GM12865 (cell line): ENCODE measurements around the gene CAT.

Experiments used
- DNase-seq: peaks from one replicate; pipeline ENCODE4 v3.0.0; 2010; ENCODE audit warnings: low read depth
- H3K4me3 ChIP-seq: 2 replicates; pipeline ENCODE4 v1.5.1; 2011; ENCODE audit warnings: mild to moderate bottlenecking, low read depth, low read length, control low read depth
- CTCF ChIP-seq: IDR thresholded peaks from 2 replicates; pipeline ENCODE4 v1.5.1; 2011; ENCODE audit warnings: low read length, control low read depth, low read depth, inconsistent platforms; ENCODE audit not compliant: insufficient read depth; ENCODE audit errors: missing control alignments

Gene CAT

GRCh38 chr11:34478845-34479663 lies 40.3 kb downstream of the CAT start:
- no peak for DNase-seq
- H3K4me3 ChIP-seq, result no peak overlapping the region
- no peak for TF ChIP-seq CTCF

DNA sequence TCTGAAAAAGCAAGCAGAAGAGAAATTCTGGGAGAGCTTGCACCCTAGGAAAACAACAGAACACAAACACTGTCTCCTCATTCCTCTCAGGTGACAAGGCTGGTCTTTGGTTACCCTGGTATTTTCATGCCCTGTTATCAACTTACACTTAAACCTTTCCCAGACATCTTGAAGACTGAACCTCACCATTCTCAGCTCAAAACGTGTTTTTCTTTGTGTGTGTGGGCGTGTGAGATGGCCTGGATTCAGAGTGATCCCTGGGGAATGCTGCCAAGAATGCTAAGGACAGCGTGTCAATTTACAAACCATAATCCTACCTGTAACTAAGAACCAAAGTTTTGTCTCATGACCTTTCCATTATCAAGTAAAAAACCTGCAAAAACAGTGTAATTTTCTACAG lies 41.6 kb downstream of the CAT start:
- TF ChIP-seq CTCF, result no peak
- no peak for DNase-seq

DNA sequence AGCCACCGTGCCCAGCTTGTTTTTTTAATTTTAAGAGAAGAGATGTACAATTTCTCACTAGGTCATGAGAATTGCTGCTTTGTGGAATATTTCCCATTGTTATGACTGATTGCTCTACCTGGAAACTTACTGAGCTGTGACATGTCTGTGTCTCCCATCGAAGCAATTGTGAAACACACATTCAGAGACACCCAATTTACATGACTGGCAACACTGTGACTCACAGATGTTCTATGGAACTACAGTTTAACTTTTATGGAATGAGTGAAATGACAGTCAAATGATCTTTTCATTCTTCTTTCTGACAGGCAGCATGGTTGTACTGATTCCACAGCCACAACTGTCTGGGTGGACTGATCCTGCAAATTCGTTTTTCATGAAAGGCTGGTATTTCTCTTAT lies 42.6 kb downstream of the CAT start:
- H3K4me3 ChIP-seq, result no peak overlapping the region
- no peak for TF ChIP-seq CTCF
- no peak for DNase-seq

More for the DNA sequence above, 41.6 kb downstream of the CAT start:
- H3K4me3 ChIP-seq, result no peak overlapping the region

- no peak for TF ChIP-seq CTCF
- no peak overlapping the region for H3K4me3 ChIP-seq
- DNase-seq, result no peak
Observed at GRCh38 chr11:34483106-34483874, 44.6 kb downstream of the CAT start.

DNA sequence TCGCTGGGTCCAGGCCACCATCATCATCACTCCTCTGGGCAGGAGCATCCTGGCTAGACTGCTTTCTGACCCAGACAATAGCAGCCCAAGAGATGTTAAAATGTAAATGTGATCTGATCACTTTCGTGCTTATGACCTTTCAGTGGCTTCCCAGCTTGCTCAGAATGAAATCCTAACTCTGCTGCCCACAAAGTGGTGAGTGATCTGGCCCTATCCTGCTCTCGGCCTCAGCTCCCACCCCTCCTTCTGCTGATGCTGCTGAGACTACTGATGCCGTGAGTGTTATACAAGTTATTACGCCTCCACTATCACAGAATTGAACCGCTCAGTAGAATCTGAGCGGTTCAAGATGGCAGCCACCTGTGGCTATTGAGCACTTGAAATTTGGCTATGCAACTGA lies 48.7 kb downstream of the CAT start:
- peak; percentile 57 for DNase-seq
- TF ChIP-seq CTCF, result no peak
- H3K4me3 ChIP-seq, result no peak overlapping the region

DNA sequence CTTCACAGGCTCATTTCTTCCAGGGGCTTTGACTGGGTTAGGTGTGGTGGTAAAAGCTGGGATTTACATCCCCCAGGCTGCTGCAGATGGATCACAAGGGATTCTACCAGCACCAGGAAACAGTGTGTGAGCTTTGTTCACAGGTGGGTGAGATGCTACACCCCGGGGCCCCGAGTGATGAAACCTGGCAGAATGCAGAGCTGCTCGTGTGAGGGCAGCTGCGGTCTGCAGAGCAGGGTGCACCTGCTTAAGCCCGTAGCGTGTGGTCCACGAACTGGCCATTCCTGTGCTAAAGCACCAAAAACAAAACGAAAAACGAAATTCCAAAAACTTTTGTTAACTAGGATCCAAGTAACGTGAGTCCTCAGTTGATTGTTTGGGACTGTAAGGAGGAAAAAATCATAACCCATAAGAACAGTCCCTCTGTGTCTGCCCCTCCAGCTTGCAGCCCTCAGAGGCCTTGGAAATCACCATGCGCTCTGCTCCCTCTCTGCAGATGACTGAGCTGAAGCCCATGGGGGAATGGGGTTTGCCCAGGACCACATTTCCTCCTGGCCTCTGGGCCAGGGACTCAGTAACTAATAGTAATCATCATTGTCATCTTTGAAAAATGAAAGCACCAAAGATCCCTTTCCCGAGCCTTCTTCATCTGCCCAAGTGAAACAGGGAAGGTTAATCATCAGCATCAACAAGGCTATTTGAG lies 50.3 kb downstream of the CAT start:
- TF ChIP-seq CTCF, result no peak
- no peak overlapping the region for H3K4me3 ChIP-seq
- peak; percentile 37 for DNase-seq
